ENCODE measurements around the gene PPP1R12B.
"Not testable (repeated sequence)": the region's sequence is repeated elsewhere in the genome, so short reads cannot be mapped to it uniquely, and the experiment has no call there.

PPP1R12B gene

GRCh38 chr1:202456372-202457169 lies 108.1 kb downstream of the PPP1R12B start:
- DNase-seq: not testable (repeated sequence)

GRCh38 chr1:202458651-202459050 lies 110.2 kb downstream of the PPP1R12B start:
- not testable (repeated sequence) for DNase-seq

- not testable (repeated sequence) for DNase-seq
Observed at GRCh38 chr1:202459470-202460142, 111.1 kb downstream of the PPP1R12B start.

GRCh38 chr1:202460143-202460495 lies 111.6 kb downstream of the PPP1R12B start:
- DNase-seq: not testable (repeated sequence)

- DNase-seq: no peak
Observed at GRCh38 chr1:202462342-202463076, 114.0 kb downstream of the PPP1R12B start.

- not testable (repeated sequence) for DNase-seq
Observed at GRCh38 chr1:202464153-202464742, 115.7 kb downstream of the PPP1R12B start.

- not testable (repeated sequence) for DNase-seq
Observed at GRCh38 chr1:202465644-202466270, 117.3 kb downstream of the PPP1R12B start.

- DNase-seq: not testable (repeated sequence)
Observed at GRCh38 chr1:202466339-202466738, 117.8 kb downstream of the PPP1R12B start.

- DNase-seq: not testable (repeated sequence)
Observed at GRCh38 chr1:202467381-202467780, 118.9 kb downstream of the PPP1R12B start.

GRCh38 chr1:202468695-202469094 lies 120.2 kb downstream of the PPP1R12B start:
- not testable (repeated sequence) for DNase-seq

- DNase-seq: not testable (repeated sequence)
Observed at GRCh38 chr1:202469123-202469522, 120.6 kb downstream of the PPP1R12B start.

- DNase-seq: no peak
Observed at GRCh38 chr1:202471246-202471645, 122.7 kb downstream of the PPP1R12B start.

GRCh38 chr1:202472347-202473124 lies 124.0 kb downstream of the PPP1R12B start:
- DNase-seq: not testable (repeated sequence)

- DNase-seq: not testable (repeated sequence)
Observed at GRCh38 chr1:202473266-202474045, 125.0 kb downstream of the PPP1R12B start.

GRCh38 chr1:202479661-202480060 lies 131.2 kb downstream of the PPP1R12B start:
- not testable (repeated sequence) for DNase-seq

- DNase-seq: not testable (repeated sequence)
Observed at GRCh38 chr1:202480640-202481039, 132.1 kb downstream of the PPP1R12B start.

GRCh38 chr1:202483362-202483761 lies 134.9 kb downstream of the PPP1R12B start:
- not testable (repeated sequence) for DNase-seq

GRCh38 chr1:202484032-202484431 lies 135.5 kb downstream of the PPP1R12B start:
- DNase-seq: not testable (repeated sequence)

GRCh38 chr1:202484820-202485219 lies 136.3 kb downstream of the PPP1R12B start:
- DNase-seq: not testable (repeated sequence)

GRCh38 chr1:202488178-202488649 lies 139.7 kb downstream of the PPP1R12B start:
- not testable (repeated sequence) for DNase-seq

Data from effector CD4-positive, alpha-beta T cell (primary cell).